8988T (cell line): Measurements from ENCODE around the gene TMEM132A.

Experiments
- DNase-seq: peaks from one replicate; pipeline ENCODE4 v3.0.0; 2011

TMEM132A gene

DNA sequence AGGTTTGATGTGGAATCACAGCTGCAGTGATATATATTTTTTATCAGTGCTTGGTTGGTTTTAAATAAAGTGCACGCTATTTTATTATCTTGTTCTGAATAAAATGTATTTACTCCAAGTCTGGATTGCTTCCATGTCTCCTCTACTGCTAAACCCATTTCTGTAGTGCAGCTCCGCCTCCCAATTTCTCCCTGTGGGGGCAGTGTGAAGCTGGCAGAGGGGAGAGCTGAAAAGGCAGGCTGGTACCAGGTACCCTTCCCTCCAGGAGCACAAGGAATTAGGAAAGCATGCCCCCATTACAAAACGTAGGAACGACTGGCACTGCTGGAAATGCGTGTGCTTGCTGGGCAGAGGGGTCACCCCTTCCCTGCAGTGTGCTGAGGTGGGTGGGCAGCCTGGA is 934 bp upstream of the TMEM132A start:
- peak; percentile 85 for DNase-seq

DNA sequence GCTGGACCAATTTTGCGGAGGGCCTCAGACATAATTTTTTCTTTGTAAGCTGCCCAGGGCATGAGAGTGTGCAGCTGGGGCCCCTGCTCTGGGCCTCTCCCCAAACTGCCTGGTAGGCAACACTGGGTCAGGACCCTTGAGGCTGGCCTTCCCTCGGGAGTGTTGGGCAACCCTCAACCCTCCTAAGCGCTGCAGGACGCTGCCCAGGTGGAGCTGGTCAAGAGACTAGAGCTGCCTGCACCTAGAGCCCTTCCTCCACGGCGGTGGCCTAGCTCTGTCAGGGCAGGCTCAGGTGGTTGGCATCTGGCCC is 505 bp upstream of the TMEM132A start:
- no peak for DNase-seq

DNA sequence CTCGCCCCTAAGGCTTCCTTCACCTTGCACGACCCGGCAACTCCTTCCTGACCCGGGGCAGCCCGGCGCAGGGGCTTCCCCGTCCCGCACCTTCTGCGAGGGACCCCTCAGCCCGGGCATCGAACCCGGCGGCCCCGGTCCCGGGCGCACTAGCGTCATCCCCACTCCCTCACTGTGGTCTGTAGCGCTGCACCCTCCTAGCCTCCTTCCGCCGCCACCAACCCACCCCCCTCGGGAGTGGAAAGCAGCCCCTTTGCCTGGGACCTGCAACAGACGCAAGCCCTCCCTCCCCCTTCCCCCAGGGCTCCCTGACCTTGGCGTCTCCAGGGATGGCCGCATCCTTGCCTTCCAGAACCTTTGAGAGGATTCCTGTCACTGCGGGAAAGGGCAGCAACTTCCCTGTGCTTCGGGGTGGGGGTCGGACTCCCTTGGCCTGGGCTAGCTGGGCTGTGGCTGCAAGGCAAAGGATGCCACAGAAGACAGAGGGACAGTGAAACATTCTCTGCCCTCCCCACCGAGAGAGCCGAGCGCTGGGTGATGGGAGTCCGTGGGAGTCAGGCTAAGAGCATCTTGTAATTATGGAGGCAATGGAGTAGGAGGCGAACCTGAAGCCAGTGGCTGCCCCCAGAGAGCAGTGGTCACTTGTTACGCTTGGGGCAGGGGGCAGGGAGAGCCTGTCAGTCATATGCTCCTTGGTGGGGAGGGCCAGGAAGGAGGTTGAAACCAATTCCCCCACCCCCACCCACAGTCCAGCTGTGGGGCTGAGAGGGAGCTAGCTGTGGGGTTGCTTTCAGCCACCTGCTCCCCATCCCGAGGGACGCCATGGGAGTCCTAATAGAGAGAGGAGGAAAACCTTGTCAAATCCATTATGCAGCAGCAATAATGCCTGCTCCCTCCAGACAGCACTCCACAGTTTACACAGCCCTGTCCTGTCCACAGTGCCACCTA is 920 bp downstream of the TMEM132A start:
- peak; percentile 74 for DNase-seq

DNA sequence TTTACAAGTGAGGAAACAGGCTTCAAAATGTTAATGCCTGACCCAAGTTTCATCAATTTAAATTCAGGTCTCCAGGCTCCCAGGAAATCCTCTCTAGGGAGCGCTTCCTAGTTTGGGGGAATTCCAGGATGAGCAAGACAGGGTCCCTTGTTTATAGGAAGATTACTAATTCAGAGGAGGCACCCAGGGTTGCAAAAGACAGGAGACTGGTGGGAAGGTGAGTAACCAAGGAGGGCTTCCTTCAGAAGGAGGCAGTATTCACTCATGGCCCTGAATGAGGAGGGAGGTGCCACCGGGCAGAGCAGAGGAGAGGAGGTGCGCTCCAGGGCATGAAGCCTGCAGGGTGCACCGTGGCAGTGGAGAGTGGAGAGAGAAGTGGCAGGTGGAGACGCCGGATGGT is 1.6 kb downstream of the TMEM132A start:
- DNase-seq = peak; percentile 88

DNA sequence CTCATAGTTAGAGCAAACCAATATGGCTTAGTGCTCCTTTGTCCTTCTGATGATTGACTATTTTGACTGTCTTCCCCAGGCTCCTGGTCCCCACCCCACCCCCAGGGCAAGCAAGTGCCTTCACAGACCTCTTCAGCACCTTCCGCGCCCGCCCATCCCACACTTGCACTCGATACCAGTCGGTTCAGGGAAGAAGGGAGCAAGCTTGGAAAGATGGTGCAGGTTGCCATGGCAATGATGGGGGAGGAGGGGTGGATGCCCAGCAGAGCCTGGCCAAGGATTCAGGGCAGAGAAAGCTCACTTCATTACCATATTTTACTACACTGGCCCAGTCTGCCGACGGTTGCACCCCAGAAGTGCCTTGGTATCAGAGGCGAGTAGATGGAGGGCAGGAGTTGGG is 2.2 kb downstream of the TMEM132A start:
- no peak for DNase-seq

DNA sequence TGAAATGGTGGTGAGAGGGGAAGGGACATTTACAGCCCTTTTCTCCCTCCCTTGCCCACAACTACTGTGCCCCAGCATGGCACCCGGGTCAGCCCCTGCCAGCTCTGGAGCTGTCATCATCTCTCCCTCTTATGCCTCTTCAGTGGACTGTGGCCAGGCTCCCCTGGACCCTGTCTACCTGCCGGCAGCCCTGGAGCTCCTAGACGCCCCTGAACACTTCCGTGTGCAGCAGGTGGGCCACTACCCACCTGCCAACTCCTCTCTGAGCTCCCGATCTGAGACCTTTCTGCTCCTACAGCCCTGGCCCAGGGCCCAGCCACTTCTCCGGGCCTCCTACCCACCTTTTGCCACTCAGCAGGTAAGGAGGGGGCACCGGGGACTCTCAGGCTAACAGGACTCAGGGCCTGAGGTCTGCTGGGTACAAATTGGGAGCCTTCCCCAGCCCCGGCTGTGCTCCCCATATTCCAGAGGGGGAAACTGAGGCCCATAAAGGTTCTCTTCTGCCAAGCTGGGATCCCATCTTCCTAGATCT is 2.9 kb downstream of the TMEM132A start:
- DNase-seq = no peak

DNA sequence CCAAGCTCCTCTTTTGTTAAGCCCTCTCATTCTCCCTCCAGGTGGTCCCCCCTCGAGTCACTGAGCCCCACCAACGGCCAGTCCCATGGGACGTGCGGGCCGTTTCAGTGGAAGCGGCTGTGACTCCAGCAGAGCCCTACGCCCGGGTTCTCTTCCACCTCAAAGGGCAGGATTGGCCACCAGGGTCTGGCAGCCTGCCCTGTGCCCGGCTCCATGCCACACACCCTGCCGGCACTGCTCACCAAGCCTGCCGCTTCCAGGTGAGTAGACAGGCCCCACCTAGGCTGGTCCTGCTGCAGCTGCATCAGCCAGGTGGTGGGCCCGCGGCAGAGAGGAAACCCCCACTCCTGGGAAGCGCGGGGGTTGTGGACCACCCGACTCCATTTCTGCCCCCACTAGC is 3.3 kb downstream of the TMEM132A start:
- DNase-seq = no peak

DNA sequence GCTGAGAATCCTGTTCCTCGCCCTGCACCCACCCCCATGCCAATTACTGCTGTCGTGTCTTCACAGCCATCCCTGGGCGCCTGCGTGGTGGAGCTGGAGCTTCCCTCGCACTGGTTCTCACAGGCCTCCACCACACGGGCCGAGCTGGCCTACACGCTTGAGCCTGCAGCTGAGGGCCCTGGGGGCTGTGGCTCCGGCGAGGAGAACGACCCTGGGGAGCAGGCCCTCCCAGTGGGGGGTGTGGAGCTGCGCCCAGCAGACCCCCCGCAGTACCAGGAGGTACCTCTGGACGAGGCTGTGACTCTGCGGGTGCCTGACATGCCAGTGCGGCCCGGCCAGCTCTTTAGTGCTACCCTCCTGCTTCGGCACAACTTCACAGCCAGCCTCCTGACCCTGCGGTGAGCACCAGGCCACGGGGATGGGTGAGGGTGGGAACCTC is 4.3 kb downstream of the TMEM132A start:
- no peak for DNase-seq

DNA sequence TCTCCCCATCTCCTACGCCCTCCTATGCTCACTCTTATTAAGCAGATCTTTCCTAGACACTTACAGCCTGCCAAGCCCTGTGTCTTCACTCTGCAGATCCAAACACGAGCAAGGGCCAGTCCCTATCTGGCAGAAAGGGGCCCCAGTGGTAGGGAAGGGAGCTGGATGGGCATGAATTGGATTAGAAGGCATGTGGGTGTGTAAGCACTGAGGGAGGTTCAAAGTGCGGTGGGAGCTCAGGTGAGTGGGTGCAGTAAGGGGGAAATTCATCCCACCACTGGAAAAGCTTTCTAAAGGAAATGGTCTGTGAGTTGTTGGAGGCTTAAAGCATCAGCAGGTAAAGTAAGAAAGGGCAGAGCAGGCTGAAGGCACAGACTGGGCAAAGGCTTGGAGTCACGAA is 5.5 kb downstream of the TMEM132A start:
- DNase-seq = no peak

DNA sequence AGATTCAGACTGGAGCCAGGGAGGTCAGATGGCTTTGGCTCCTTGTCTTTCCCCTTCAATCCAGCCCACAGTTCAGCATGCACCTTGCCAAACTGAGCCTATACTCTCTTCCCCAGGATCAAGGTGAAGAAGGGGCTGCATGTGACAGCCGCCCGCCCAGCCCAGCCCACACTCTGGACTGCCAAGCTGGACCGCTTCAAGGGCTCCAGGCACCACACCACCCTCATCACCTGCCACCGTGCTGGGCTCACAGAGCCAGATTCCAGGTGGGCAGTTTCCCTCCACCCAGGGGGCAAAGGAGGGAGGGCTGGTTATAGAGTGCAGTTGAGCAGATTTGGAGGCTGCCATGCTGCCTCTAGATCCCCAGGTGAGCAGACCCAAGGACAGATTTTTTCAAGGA is 6.1 kb downstream of the TMEM132A start:
- DNase-seq = no peak

DNA sequence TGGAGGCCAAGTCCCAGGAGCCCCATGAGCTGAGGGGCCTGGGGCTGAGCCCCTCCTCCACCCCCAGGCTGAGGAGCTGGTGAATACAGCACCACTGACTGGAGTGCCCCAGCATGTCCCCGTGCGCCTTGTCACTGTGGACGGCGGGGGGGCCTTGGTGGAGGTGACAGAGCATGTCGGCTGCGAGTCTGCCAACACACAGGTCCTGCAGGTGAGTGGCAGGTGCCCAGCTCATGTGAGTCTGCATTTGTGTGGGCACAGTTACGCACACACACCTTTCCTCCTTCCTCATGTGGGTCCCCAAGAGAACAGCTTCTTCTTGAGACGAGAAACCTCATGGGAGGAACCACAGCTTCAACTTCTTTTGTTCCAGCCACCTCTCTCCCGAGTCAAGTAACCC is 7.7 kb downstream of the TMEM132A start:
- DNase-seq = no peak

DNA sequence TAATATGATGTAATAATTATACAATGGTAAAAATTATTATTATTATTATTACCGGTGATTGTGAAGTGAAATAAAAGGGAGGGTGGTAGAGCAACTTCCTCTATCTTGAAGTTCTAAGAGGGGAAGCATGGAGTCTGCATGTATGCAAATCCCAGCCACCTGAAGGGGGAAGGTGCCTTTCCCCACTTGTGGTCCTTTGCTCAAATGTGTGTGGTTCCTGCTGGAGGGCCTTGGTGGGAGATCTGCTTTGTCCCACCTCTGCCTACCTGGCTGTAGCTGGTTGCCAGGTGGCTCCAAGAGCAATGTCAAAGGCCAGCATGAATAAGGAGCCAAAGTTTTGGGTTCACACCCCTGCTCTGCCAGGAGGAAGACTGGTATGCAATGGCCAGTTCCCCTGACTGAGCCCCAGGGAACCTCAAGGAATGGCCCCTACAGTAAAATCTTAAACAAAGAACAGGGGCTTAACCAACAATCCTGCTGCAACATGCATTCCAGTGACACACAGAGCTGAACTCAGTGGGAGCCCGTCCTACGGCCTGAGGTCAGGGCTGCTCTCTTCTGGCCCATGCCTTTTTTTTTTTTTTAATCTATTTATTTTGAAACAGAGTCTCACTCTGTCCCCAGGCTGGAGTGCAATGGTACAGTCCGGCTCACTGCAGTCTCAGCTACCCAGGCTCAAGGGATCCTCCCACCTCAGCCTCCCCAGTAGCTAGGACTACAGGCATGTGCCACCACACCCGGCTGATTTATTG is 8.5 kb downstream of the TMEM132A start:
- no peak for DNase-seq

DNA sequence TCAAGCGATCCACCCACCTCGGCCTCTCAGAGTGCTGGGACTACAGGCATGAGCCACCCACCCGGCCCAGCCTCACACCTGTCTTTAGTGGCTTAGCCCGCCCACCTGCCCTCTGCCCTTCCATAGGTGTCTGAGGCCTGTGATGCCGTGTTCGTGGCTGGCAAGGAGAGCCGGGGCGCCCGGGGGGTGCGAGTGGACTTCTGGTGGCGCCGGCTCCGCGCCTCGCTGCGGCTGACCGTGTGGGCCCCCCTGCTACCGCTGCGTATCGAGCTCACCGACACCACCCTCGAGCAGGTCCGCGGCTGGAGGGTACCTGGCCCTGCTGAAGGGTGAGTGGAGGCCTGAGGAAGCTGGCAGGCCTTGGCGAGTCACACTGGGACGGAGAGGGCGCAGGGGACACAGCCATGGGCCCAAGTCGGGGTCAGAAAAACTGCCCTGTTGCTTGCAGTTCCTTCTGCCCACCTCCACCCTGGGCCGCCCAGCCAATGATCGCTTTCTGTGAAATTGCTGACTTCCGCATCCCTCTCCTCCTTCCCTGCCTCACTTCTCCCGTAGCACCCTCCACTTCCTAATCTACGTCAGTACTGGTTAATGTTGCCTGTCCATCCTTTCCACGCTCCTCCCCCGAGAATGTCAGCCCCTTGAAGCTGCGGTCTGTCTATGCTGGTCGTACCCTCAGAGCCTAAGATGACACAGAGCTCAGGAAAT is 9.3 kb downstream of the TMEM132A start:
- DNase-seq = no peak

DNA sequence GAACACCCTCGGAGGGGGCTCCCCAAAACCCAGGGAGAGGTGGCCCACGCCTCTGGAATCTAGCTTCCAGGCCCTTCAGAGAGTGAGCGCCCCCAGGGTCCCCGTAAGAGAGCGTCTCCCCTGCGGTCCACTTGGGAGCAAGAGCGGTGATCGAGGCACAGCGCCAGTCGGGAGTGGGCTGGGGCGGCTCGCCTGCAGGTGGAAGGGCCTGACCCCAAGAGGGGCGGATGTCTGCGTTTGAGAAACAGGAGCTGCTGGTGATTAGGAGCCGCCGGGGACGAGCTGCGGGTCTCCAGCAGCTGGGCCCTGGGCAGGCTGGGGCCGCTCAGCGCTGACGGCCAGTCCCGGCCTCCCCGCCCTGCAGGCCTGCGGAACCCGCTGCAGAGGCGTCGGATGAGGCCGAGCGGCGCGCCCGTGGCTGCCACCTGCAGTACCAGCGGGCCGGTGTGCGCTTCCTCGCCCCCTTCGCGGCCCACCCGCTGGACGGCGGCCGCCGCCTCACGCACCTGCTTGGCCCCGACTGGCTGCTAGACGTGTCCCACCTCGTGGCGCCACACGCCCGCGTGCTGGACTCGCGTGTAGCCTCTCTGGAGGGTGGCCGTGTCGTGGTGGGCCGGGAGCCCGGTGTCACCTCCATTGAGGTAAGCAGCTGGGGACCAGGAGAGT is 10.0 kb downstream of the TMEM132A start:
- no peak for DNase-seq

DNA sequence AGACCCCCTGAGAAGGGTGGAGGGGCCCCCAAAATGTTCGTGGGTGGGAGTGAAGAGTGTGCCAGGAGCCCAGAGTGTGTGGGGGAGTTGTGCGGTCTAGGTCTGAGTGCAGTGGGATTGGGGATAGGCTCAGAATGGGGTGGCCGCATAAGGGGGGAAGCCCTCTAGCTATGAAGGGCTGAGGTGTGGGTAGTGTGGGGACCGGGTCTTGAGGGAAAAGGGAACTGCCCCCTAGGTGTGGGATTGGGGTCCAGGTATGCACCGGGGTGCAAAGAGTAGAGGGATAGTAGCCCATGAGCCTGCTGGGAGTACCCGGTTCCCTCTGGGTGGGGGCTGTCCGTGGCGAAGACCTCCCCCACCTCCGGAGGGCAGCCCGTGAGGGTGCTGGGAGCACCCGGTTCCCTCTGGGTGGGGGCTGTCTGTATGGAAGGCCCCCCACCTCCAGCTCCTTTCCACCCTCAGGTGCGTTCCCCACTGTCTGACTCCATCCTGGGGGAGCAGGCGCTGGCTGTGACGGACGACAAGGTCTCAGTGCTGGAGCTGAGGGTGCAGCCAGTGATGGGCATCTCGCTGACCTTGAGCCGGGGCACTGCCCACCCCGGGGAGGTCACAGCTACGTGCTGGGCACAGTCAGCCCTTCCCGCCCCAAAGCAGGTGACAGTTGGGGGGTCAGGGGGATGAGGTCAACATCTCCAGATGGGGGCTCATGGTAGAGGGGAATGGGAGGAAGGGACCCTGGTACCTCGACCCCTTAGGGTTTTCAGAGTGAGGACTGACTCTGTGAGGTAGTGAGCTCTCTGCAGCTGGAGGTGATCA is 10.7 kb downstream of the TMEM132A start:
- DNase-seq = no peak

DNA sequence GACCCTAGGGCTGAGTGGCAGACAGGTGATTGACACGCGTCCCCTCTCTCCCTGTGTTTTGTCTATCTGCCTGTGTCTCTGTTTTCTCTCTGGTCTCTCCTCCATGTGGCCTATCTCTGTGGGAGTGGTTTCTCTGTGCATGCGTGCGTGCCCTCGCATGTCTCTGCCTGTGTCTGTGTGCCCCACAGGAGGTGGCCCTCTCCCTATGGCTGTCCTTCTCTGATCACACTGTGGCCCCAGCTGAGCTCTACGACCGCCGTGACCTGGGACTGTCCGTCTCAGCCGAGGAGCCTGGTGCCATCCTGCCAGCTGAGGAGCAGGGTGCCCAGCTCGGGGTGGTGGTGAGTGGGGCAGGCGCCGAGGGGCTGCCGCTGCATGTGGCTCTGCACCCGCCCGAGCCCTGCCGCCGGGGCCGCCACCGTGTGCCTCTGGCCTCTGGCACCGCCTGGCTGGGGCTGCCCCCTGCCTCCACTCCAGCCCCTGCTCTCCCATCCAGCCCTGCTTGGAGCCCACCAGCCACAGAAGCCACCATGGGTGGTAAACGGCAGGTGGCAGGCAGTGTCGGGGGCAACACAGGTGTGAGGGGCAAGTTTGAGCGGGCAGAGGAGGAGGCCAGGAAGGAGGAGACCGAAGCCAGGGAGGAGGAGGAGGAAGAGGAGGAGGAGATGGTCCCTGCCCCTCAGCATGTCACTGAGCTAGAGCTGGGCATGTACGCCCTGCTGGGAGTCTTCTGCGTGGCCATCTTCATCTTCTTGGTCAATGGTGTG is 11.6 kb downstream of the TMEM132A start:
- DNase-seq = no peak

DNA sequence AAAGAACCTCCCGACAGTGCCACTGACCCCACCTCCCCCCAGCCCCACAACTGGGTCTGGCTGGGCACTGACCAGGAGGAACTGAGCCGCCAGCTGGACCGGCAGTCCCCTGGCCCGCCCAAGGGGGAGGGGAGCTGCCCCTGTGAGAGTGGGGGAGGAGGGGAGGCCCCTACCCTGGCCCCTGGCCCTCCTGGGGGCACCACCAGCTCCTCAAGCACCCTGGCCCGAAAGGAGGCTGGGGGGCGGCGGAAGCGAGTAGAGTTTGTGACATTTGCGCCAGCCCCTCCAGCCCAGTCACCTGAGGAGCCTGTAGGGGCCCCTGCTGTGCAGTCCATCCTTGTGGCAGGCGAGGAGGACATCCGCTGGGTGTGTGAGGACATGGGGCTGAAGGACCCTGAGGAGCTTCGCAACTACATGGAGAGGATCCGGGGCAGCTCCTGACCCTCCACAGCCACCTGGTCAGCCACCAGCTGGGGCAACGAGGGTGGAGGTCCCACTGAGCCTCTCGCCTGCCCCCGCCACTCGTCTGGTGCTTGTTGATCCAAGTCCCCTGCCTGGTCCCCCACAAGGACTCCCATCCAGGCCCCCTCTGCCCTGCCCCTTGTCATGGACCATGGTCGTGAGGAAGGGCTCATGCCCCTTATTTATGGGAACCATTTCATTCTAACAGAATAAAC is 12.3 kb downstream of the TMEM132A start:
- DNase-seq = no peak

DNA sequence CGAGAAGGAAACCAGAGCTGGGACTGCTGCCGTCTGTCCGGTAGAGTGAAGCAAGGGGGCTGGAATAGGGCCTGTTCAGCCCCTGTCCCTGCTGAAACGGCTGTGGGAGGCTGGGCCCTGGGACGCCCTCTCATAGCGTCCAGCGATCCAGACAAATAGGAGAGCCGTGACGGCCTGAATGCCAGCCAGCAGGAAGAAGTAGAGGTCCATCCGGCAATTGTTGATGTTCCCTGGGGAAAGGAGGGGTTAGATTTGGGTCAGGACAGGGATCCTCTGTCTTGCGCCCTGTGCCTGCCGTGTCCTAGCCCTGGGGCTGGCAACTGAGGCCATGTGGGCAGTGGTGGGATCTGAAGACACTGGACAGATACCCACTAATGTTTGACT is 12.9 kb downstream of the TMEM132A start:
- no peak for DNase-seq

DNA sequence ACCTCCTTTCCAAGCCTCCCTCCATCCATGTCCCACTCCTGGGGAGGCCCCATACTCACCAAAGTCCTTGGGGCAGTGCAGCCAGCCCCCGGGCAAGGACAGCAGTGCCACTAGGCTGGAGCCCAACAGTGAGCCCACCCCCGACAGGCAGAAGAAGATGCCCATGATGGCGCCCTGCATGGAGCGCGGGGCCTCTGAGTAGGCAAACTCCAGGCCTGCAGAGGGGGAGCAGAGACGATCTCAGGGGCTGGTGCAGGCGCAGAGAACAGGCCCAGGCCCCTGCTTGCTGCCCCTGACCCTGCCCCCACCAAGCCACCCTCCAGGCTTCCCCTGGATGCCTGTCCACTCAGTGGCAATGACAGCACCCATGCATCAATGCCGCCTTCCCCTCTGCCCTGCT is 13.6 kb downstream of the TMEM132A start:
- DNase-seq = no peak

DNA sequence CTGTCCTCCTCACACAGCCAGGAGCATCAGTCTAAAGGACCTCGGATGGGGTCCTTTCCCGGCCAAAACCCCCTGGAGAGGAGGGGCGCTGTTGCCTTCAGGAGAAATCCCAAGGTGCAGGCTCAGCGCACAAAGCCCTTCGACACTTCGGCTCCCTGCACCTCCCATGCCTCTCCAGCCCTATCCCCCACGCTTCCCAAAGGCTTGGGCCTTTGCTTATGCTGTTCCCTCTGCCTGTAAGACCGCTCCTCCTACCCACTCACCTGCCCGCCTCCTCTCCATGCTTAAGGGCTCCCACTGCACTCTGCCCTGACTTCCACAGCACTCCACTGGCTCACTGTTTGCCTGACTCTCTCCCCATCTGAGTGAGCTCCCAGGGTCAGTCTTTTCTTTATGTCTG is 14.2 kb downstream of the TMEM132A start:
- no peak for DNase-seq

DNA sequence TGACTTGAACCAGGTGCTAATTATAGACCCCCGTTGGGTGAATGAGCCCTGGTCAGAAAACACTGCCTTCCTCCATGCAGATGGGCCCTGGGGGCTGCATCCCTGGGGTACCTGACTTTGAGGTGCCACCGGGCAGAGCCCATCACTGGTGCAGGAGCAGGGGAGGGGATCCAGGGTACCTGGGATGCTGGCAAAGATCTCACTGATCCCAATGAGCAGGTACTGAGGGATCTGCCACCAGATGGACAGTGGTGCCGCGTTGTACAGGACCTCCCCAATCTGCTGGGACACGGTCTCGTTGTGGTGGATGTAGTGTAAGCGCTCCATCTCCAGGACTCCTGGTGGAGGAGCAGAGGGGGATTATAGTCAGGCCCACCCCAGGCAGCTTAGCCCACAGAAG is 15.0 kb downstream of the TMEM132A start:
- no peak for DNase-seq
